GM12891 (cell line): ENCODE data around the gene REST.
"Not testable (repeated sequence)": the region's sequence is repeated elsewhere in the genome, so short reads cannot be mapped to it uniquely, and the experiment has no call there.

ENCODE experiments used
- POLR2A ChIP-seq: IDR thresholded peaks from 2 replicates; pipeline ENCODE4 v1.6.1; 2011; ENCODE audit warnings: low read depth, low read length, control low read depth
- POLR2AphosphoS5 ChIP-seq: IDR thresholded peaks from 2 replicates; pipeline ENCODE4 v1.6.1; 2011; ENCODE audit warnings: low read depth, low read length, control low read depth

GRCh38 chr4:56939826-56940225 lies 32.1 kb downstream of the REST start:
- not testable (repeated sequence) for TF ChIP-seq POLR2A, POLR2AphosphoS5
